Forelimb muscle (tissue), 1 donor: Measurements from ENCODE around the gene ARHGAP6. TPM values are rescaled to one million over a fixed set of nuclear protein-coding genes. Genes with fewer than 3 reads are reported as not detected.

ENCODE experiments used
- DNase-seq: peaks from one replicate; pipeline ENCODE4 v3.0.0-alpha.2; 2013; ENCODE audit warnings: low read depth
- polyA plus RNA-seq: library from polyadenylated mRNA; unstranded; fragments of 120-200 nt; gene quantifications from one replicate; pipeline ENCODE4 v1.2.1, GENCODE V29; 2013; ENCODE audit not compliant: insufficient read length

The ARHGAP6 gene
- polyA plus RNA-seq, 1 donor, result 9.3 TPM

- DNase-seq, result no peak
These were observed 240.6 kb downstream of the ARHGAP6 start for GRCh38 chrX:11424903-11425674.

GRCh38 chrX:11423949-11424348, 241.8 kb downstream of the ARHGAP6 start:
- DNase-seq, result no peak

DNA sequence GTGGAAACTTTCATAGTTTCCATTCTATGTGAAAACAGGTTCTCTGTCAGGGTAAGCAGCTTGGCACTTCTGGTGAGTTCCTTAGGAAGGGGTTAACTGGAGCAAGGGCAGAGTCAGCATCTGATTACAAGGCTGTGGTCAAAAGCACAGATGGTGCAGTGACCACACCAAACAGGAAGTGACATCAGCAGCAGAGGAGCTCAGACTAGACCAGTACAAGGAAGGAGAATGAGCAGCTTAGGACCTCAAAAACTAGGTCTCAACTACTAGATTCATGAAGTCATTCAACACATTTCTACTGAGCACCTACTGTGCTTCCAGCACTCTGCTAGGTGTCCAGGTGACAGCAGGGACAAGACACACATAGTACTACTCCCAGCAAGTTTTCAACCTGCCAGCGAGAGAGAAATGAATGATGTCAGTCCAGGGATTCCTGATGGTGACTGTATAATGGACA, 242.3 kb downstream of the ARHGAP6 start:
- DNase-seq, result no peak

GRCh38 chrX:11422525-11422857, 243.2 kb downstream of the ARHGAP6 start:
- no peak for DNase-seq

GRCh38 chrX:11421805-11422524, 243.8 kb downstream of the ARHGAP6 start:
- no peak for DNase-seq

DNA sequence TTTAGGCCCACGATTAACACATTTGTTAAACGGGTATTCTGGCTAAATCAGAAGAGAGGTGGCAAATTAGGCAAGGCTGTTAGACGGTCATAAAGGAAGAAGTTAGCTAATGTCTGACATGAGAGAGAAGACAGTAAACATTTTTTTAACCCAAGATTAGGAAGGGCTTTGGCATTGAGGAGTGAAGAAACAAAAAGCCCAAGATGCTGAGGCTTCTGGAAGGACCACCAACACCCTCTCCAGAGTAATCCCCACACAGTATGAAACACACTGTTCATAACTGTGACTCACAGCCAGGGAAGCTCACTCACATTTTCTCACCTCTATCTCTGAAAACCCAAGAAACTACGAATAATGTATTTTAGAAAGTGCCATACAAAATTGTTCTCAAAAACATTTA, 244.9 kb downstream of the ARHGAP6 start:
- no peak for DNase-seq

DNA sequence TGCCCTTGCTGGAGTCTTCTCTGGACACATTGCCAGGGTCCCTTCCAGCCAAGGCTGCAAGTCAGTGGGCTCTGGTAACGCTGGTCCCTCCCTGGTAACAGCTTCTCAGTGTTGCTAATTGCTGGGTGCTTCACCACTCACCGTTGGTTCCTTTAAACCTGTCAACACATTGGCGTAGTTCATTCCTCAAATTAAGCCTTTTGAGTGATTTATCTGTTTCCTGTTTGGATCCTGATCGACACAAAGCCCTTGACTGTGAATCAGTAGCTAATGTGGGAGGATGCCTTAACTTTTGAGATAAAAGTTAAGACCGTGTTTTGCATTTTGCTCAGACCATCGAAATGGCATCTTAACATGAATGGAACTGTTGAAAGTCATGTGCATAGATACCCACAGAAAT, 246.6 kb downstream of the ARHGAP6 start:
- DNase-seq, result no peak

- DNase-seq, result no peak
These were observed 249.1 kb downstream of the ARHGAP6 start for GRCh38 chrX:11416600-11416999.

GRCh38 chrX:11414091-11414490, 251.6 kb downstream of the ARHGAP6 start:
- no peak for DNase-seq

- DNase-seq, result no peak
These were observed 252.8 kb downstream of the ARHGAP6 start for GRCh38 chrX:11412715-11413623.

DNA sequence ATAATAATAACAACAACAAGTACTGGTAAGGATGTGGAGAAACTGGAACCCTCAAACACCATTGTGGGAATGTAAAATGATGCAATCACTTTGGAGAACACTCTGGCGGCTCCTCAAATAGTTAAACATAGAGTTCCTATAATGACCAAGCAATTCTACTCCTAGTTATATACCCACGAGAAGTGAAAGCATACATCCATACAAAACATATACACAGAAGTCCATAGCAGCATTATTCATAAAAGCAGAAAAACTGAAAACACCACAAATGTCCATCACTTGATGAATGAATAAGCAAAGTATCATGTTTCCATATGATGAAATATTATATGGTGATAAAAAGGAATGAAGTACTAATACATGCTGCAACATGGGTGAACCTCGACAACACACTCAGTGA, 255.8 kb downstream of the ARHGAP6 start:
- DNase-seq, result no peak

DNA sequence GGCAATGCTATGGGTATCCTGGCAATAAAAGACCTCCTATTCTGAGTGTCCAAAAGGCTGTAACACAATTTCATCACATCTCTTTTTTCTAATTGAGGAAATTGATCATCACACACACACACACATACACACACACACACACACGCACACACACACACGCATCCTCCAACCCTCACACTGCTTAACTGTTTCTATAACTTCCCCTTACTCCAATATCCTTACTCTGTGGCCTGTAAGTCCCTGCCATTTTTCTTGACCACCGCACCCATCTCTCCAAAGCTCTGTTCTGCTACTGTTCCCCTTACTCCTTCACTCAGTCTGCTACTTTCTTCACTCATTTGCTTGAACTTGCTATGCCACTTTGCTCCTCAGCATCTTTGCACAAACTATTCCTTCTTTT, 256.9 kb downstream of the ARHGAP6 start:
- DNase-seq, result no peak

GRCh38 chrX:11408109-11408405, 257.7 kb downstream of the ARHGAP6 start:
- no peak for DNase-seq

DNA sequence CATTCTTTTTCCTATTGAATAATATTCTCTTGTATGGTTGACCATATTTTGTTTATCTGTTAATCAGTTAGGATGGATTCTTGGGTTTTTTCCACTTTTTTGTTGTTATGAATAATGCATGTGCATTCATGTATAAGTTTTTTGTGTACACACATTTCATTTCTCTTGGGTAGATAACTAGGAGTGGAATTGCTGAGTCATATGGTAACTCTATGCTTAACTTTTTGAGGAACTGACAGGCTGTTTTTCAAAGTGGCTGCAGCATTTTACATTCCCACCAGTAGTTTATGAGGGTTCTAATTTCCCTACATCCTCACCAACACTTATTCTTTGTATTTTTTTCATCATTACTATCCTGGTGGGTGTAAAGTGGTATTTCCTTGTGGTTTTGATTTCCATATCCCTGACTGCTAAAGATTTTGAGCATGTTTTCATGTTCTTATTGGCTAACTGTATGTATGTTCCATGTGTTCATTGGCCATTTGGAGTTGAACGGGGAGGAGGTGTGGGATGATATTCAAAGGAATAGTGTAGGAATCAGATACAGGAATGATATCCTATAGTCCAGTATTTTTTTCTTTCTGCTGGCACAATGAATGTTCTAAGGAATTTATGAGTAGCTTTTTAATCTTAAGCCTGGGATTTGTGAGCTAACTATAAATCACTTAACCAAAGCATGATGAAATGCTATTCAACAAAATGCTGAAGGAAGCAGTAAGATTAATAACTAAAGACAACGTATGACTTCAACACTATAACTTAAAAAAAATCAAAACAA, 258.2 kb downstream of the ARHGAP6 start:
- DNase-seq, result no peak

DNA sequence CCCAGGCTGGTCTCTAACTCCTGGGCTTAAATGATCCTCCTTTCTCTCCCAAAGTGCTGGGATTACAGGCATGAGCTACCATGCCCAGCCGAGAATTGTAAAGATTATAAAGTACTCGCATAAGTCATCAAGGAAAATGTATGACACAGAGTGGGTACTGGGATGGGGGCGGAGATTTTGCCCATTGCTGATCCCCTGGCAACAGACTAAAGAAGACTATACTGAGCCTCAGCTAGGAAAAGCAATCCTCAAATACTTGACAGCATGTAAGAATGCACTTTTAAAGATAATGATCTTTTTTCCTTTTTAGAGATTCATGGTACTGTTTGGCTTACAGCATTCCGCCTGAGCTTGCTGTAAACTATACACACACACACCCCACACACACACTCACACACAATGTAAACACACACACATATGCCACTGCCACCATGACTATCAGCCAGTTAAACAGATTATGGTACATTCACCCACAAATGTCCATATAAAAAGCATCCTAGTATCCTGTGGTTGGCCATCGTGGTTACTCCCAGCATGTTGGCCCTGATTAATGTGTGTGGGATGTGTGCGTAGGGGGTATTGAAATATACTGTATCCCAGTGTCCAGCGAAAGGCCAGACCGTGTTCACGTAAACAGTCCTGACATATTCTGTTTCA, 259.5 kb downstream of the ARHGAP6 start:
- DNase-seq, result no peak

GRCh38 chrX:11403631-11404030, 262.1 kb downstream of the ARHGAP6 start:
- DNase-seq, result no peak

- no peak for DNase-seq
These were observed 263.8 kb downstream of the ARHGAP6 start for GRCh38 chrX:11401966-11402365.

DNA sequence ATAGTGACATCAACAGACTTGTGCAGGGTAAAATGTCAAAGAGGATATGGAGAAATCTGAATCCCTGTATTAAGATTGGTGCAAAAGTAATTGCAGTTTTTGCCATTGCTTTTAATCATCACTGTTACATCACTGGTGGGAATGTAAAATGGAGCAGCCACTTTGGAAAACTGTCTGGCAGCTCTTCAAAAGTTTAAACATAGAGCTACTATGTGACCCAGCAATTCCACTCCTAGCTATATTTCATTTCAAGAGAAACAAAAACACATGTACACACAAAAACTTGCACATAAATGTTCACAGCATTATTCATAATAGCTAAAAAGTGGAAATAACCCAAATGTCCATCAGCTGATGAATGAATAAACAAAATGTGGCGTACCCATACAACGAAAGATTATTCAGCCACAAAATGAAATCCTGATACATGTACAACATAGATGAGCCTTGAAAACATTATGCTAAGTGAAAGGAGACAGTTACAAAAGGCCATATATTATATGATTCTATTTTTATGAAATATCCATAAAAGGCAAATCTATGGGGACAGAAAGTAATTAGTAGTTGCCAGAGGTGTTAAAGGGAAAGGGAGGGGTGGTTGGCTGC, 266.1 kb downstream of the ARHGAP6 start:
- DNase-seq, result no peak

- no peak for DNase-seq
These were observed 266.9 kb downstream of the ARHGAP6 start for GRCh38 chrX:11398785-11399184.

DNA sequence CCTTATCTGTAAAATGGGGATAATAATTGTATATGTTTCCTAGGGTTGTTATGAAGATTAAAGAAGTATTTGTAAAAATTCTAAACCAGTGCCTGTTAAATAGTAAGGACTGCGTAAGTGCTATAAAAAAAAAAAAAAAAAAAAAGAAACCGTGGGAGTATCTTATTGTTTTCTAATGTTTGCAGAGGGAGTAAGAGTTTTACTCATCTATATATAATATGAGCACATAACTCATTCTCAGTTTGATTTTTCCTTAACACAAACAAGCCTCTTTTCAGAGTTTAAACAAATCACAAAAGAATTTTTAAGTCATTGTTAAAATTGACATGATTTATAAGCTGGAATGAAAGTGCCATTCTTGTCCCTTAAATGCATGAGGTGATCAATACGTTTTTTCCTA, 267.6 kb downstream of the ARHGAP6 start:
- DNase-seq, result no peak

GRCh38 chrX:11397680-11398079, 268.0 kb downstream of the ARHGAP6 start:
- no peak for DNase-seq
